Measurements from ENCODE around the gene PFKL.
"Not testable (repeated sequence)": the region's sequence is repeated elsewhere in the genome, so short reads cannot be mapped to it uniquely, and the experiment has no call there.

PFKL gene

DNA sequence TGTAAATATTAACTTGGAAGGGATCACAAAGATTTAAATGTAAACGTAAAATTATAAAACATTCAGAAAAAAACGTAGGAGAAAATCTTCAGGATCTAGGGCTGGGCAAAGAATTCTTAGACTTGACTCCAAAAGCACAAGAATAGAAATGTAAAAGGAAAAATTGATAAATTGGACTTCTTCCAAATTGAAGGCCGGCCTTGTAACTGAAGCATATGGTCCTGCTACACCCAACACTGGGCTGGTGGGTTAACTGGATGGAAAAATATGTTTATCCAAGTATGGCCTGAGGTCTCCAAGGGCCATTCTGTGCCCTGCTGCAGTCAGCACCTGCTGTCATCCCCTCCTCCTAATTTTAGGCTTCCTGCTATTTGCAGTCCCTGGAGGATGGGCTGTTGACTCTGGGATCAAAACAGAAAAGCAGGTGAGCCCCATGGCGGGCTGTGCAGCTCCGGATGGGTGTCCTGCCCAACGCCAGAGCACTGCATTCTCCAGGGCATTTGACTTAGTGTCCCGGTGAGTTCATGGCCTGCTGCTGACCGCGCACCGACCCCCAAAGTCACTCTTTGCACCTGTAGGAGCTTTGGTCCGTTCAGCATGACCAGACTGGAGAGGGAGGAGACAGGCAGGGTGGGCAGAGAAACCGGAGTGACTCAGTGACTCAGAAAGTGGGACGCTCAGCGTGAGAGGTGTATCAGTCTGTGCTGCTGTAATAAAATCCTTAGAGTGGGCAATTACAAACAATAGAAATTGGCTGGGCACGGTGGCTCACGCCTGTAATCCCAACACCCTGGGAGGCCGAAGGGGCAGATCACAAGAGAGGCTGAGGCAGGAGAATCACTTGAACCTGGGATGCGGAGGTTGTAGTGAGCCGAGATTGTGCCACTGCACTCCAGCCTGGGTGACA lies 20.2 kb upstream of the PFKL start:
- TF ChIP-seq CTCF (conservative IDR thresholded peaks at IDR 0.05; ENCODE audit: low read depth, low read length), result no peak
- H3K4me3 ChIP-seq (ENCODE audit: low read length), result no peak overlapping the region
- DNase-seq (ENCODE audit: low read depth), result no peak

DNA sequence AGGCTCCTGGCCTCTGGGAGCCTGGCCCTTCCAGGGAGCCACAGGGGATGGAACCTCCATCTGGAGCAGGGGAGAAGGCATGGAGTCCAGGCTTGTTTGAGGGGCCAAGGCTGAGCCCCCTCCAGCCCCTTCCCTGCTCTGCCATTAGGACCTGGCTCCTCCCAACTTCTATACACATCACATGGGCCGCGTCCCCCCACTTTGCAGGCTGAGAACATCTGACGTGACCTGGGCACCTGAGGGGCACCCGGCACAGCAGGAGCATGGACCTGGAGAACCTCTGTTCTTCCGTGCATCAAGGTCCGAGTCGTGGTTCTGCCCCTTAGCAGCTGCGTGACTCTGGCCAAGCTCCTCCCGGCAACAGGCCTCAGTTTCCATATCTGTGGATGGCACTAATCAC lies 18.1 kb upstream of the PFKL start:
- H3K4me3 ChIP-seq (ENCODE audit: low read length), result no peak overlapping the region
- no peak for TF ChIP-seq CTCF (conservative IDR thresholded peaks at IDR 0.05; ENCODE audit: low read depth, low read length)
- DNase-seq (ENCODE audit: low read depth), result no peak

DNA sequence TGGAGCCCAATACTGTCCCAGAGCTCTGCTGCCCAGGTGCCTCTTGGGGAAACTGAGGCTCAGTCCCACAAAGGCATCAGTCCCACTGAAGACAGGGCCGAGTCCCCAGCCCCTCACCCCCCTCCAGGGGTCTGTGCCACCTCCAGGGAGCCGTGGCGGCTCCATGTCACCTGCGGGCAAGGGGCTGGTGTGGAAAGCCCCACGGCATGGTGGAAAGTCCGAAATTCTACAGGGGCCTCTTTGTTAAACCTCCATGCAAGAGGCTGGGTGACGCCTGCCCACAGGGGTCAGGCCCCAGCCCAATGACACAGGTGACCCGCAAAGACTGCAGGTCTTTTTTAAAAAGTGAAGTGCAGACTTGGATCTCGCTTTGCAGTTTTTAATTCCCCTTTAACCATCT lies 17.5 kb upstream of the PFKL start:
- DNase-seq (ENCODE audit: low read depth), result no peak
- no peak for TF ChIP-seq CTCF (conservative IDR thresholded peaks at IDR 0.05; ENCODE audit: low read depth, low read length)
- H3K4me3 ChIP-seq (ENCODE audit: low read length), result no peak overlapping the region

DNA sequence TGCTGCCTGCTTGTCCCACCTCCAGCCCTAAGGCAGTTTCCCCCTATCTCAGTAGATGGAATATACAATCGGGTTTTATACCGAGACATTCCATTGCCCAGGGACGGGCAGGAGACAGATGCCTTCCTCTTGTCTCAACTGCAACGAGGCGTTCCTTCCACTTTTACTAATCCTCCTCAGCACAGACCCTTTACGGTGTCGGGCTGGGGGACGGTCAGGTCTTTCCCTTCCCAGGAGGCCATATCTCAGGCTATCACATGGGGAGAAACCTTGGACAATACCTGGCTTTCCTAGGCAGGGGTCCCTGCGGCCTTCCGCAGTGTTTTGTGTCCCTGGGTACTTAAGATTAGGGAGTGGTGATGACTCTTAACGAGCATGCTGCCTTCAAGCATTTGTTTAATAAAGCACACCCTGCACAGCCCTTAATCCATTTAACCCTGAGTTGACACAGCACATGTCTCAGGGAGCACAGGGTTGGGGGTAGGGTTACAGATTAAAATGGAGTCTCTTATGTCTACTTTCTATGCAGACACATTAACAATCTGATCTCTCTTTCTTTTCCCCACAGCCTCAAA lies 16.6 kb upstream of the PFKL start:
- not testable (repeated sequence) for H3K4me3 ChIP-seq (ENCODE audit: low read length); DNase-seq (ENCODE audit: low read depth)

DNA sequence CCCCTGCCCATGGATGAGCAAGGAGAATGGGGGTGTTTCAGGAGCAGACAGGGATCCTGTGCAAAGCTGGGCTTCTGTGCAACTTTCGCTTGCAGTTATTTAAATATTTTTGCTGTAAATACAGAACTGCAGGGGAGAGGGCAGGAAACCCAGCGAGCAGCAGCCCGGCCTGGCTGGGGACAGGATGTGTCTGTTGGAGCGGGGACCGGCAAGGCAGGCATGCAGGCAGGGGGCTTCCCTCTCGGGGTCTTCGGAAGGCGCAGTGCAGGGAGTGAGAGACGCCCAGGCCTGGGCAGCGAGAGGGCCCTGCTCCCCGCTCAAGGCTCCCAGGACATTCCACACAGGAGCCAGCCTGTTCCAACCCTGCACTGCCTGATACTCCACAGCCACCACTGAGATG lies 15.9 kb upstream of the PFKL start:
- no peak overlapping the region for H3K4me3 ChIP-seq (ENCODE audit: low read length)
- no peak for TF ChIP-seq CTCF (conservative IDR thresholded peaks at IDR 0.05; ENCODE audit: low read depth, low read length)
- DNase-seq (ENCODE audit: low read depth), result no peak

DNA sequence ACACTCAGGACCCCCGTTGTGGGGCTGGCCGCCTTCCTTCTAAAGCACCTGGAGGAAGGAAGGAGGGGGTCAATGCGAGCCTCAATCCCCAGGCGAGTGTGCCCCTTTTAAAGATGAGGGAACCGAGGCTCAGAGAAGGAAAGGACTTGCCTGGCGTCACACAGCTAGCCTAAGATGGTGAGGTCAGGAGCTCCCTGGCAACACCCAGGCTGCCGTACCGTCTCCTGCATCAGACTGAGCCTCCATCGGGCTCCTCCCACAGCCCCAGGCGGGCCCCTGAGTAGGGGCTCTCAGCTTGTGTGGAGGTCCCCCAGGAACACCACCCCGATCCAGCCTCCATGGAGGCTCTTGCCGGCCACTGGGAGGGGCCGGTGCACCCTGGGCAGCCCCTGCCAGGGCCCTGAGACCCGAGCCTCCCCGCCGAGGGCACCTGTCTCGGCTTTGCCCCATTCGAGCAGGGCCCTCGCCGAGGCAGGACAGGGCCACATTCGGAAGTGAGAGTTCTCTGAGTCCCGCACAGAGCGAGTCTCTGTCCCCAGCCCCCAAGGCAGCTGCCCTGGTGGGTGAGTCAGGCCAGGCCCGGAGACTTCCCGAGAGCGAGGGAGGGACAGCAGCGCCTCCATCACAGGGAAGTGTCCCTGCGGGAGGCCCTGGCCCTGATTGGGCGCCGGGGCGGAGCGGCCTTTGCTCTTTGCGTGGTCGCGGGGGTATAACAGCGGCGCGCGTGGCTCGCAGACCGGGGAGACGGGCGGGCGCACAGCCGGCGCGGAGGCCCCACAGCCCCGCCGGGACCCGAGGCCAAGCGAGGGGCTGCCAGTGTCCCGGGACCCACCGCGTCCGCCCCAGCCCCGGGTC lies 14.5 kb upstream of the PFKL start, which contains the start of gene AIRE:
AIRE (plus strand) TSS at position 739 of the 855 bp plus-strand sequence. CDS start 131 bp downstream, outside the sequence.
- no peak within 1 kb of the TSS for H3K4me3 ChIP-seq (ENCODE audit: low read length)
- TF ChIP-seq CTCF (conservative IDR thresholded peaks at IDR 0.05; ENCODE audit: low read depth, low read length), result no peak
- DNase-seq (ENCODE audit: low read depth), result no peak

- no peak for TF ChIP-seq CTCF (conservative IDR thresholded peaks at IDR 0.05; ENCODE audit: low read depth, low read length)
- no peak overlapping the region for H3K4me3 ChIP-seq (ENCODE audit: low read length)
- DNase-seq (ENCODE audit: low read depth), result no peak
These were observed 13.7 kb upstream of the PFKL start for GRCh38 chr21:44286086-44286715.

All from retinal pigment epithelial cell (primary cell).